ENCODE data around the gene UIMC1. TPM values are rescaled to one million over a fixed set of nuclear protein-coding genes. Genes with fewer than 3 reads are reported as not detected.

The UIMC1 gene
- total RNA-seq, 1 experiment from 2014 or later, result 57.7 TPM

- H3K9ac ChIP-seq (ENCODE audit: low read length), result no peak overlapping the region
- peaks cover 17% of the 10 kb centered on the region for H3K79me2 ChIP-seq (ENCODE audit: low read length)
- no peak overlapping the region for H3K4me2 ChIP-seq (ENCODE audit: low read depth, low read length, poor library complexity, severe bottlenecking)
- no peaks in the 10 kb centered on the region for H3K9me3 ChIP-seq (ENCODE audit: low read length)
- DNase-seq, result no peak
- H3K27me3 ChIP-seq (ENCODE audit: low read length), result no peaks in the 10 kb centered on the region
- H3K9me2 ChIP-seq (replicated peaks; ENCODE audit: insufficient read depth, low read length), result no peaks in the 10 kb centered on the region
- H3K36me3 ChIP-seq (ENCODE audit: insufficient read depth, low read length), result peaks cover 35% of the 10 kb centered on the region
- H3K4me3 ChIP-seq (ENCODE audit: low read length), result no peak overlapping the region
- no peak overlapping the region for H3K27ac ChIP-seq (ENCODE audit: low read length)
- no peaks in the 10 kb centered on the region for H4K20me1 ChIP-seq (ENCODE audit: insufficient read depth, low read depth, low read length)
- no peak overlapping the region for H2AFZ ChIP-seq (ENCODE audit: low read length)
- H3K4me1 ChIP-seq (ENCODE audit: low read length), result no peaks in the 10 kb centered on the region
Measured at GRCh38 chr5:176965633-176966032, 40.9 kb downstream of the UIMC1 start.

DNA sequence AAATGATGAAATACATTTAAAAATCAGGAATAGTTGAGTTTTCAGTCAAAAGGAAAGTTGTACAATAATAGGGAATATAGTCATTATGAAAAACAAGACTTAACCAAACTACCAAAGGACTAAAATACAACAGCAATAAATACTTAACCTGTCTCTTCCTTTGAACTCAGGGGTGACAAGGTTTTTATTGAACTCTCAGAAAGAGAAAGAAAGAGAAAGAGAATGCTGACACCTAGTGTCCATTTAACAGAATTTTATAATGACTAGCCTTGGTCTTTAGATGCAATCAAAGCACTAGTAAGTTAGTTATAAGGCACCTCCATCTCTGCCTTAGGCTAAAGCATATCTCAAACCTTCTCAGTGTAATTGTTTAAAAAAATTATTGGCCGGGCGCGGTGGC, 47.5 kb downstream of the UIMC1 start:
- Histone ChIP-seq H3K27ac (ENCODE audit: low read length) (no peak overlapping the region), H4K20me1 (ENCODE audit: insufficient read depth, low read depth, low read length) (peaks cover 5% of the 10 kb centered on the region; the same call in 1 of the 2 replicates), H3K36me3 (ENCODE audit: insufficient read depth, low read length) (peaks cover 32% of the 10 kb centered on the region; the same call in 1 of the 2 replicates), H3K4me3 (ENCODE audit: low read length) (no peak overlapping the region), H3K9me2 (replicated peaks; ENCODE audit: insufficient read depth, low read length) (no peaks in the 10 kb centered on the region), H3K27me3 (ENCODE audit: low read length) (no peaks in the 10 kb centered on the region), H3K4me2 (ENCODE audit: low read depth, low read length, poor library complexity, severe bottlenecking) (no peak overlapping the region), H3K79me2 (ENCODE audit: low read length) (peaks cover 43% of the 10 kb centered on the region), H3K4me1 (ENCODE audit: low read length) (peaks cover 26% of the 10 kb centered on the region), H3K9ac (ENCODE audit: low read length) (no peak overlapping the region), H2AFZ (ENCODE audit: low read length) (no peak overlapping the region), H3K9me3 (ENCODE audit: low read length) (no peaks in the 10 kb centered on the region)
- DNase-seq, result peak; percentile 82

DNA sequence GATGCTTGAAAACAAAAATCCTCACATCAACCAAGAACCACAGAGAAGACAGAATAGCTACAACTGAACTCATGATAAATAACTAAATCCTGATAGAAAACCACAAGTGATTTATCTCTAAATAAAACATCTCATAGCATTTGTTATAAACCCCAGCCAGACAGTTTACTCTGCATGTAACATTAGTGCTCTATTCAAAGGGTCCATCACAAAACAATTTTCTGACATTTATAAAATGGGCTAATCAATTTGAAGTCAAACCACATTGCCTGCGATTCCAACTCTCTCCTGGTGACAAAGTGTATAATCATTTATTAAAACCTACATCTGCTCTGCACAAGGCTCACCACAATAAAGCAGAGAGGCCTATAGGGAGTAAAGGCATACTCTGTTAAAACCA, 49.8 kb downstream of the UIMC1 start:
- no peaks in the 10 kb centered on the region for H3K9me3 ChIP-seq (ENCODE audit: low read length)
- H2AFZ ChIP-seq (ENCODE audit: low read length), result no peak overlapping the region
- no peaks in the 10 kb centered on the region for H3K9me2 ChIP-seq (replicated peaks; ENCODE audit: insufficient read depth, low read length)
- peaks cover 56% of the 10 kb centered on the region for H3K79me2 ChIP-seq (ENCODE audit: low read length)
- peaks cover 26% of the 10 kb centered on the region for H3K4me1 ChIP-seq (ENCODE audit: low read length)
- no peak overlapping the region for H3K4me3 ChIP-seq (ENCODE audit: low read length)
- no peak overlapping the region for H3K9ac ChIP-seq (ENCODE audit: low read length)
- H3K27me3 ChIP-seq (ENCODE audit: low read length), result no peaks in the 10 kb centered on the region
- H3K27ac ChIP-seq (ENCODE audit: low read length), result no peak overlapping the region
- H3K36me3 ChIP-seq (ENCODE audit: insufficient read depth, low read length), result peaks cover 37% of the 10 kb centered on the region; the same call in 1 of the 2 replicates
- peaks cover 5% of the 10 kb centered on the region; the same call in 1 of the 2 replicates for H4K20me1 ChIP-seq (ENCODE audit: insufficient read depth, low read depth, low read length)
- no peak overlapping the region for H3K4me2 ChIP-seq (ENCODE audit: low read depth, low read length, poor library complexity, severe bottlenecking)
- no peak for DNase-seq

GRCh38 chr5:176955895-176956294, 50.7 kb downstream of the UIMC1 start:
- no peak overlapping the region for H2AFZ ChIP-seq (ENCODE audit: low read length)
- H3K4me1 ChIP-seq (ENCODE audit: low read length), result peaks cover 26% of the 10 kb centered on the region
- H3K4me3 ChIP-seq (ENCODE audit: low read length), result no peak overlapping the region
- H3K36me3 ChIP-seq (ENCODE audit: insufficient read depth, low read length), result peaks cover 45% of the 10 kb centered on the region; the same call in 1 of the 2 replicates
- H3K4me2 ChIP-seq (ENCODE audit: low read depth, low read length, poor library complexity, severe bottlenecking), result no peak overlapping the region
- no peak overlapping the region for H3K9ac ChIP-seq (ENCODE audit: low read length)
- peaks cover 57% of the 10 kb centered on the region for H3K79me2 ChIP-seq (ENCODE audit: low read length)
- no peak overlapping the region for H3K27ac ChIP-seq (ENCODE audit: low read length)
- no peaks in the 10 kb centered on the region for H3K9me3 ChIP-seq (ENCODE audit: low read length)
- peaks cover 5% of the 10 kb centered on the region; the same call in 1 of the 2 replicates for H4K20me1 ChIP-seq (ENCODE audit: insufficient read depth, low read depth, low read length)
- H3K27me3 ChIP-seq (ENCODE audit: low read length), result no peaks in the 10 kb centered on the region
- no peak for DNase-seq
- no peaks in the 10 kb centered on the region for H3K9me2 ChIP-seq (replicated peaks; ENCODE audit: insufficient read depth, low read length)

DNA sequence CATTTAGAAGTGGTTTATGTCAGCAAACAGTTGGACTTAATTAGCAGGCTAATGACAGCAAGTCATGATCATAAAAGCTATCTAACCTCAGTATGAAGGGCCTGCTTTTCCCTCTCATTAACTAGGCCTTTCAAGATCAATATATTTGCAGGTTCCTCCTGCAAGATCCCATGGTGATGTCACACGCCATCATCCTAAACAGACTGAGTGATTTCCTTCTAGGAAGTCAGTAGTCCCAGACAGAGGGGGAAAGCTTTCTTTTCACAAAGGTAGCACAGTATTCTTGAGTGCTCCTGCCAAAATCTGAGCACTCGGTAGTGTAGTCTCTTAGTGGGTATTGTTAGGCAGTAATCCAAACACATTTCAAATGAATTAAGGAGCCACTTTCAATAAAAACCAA, 52.5 kb downstream of the UIMC1 start:
- H4K20me1 ChIP-seq (ENCODE audit: insufficient read depth, low read depth, low read length), result peaks cover 5% of the 10 kb centered on the region; the same call in 1 of the 2 replicates
- H3K9ac ChIP-seq (ENCODE audit: low read length), result no peak overlapping the region
- H3K79me2 ChIP-seq (ENCODE audit: low read length), result peaks cover 57% of the 10 kb centered on the region
- H2AFZ ChIP-seq (ENCODE audit: low read length), result no peak overlapping the region
- no peaks in the 10 kb centered on the region for H3K9me3 ChIP-seq (ENCODE audit: low read length)
- no peaks in the 10 kb centered on the region for H3K9me2 ChIP-seq (replicated peaks; ENCODE audit: insufficient read depth, low read length)
- H3K4me3 ChIP-seq (ENCODE audit: low read length), result no peak overlapping the region
- no peaks in the 10 kb centered on the region for H3K27me3 ChIP-seq (ENCODE audit: low read length)
- H3K4me2 ChIP-seq (ENCODE audit: low read depth, low read length, poor library complexity, severe bottlenecking), result no peak overlapping the region
- H3K36me3 ChIP-seq (ENCODE audit: insufficient read depth, low read length), result peaks cover 56% of the 10 kb centered on the region; the same call in 1 of the 2 replicates
- no peak overlapping the region for H3K27ac ChIP-seq (ENCODE audit: low read length)
- DNase-seq, result no peak
- H3K4me1 ChIP-seq (ENCODE audit: low read length), result peaks cover 26% of the 10 kb centered on the region

- peaks cover 50% of the 10 kb centered on the region; the same call in 1 of the 2 replicates for H3K36me3 ChIP-seq (ENCODE audit: insufficient read depth, low read length)
- H3K4me3 ChIP-seq (ENCODE audit: low read length), result no peak overlapping the region
Measured at GRCh38 chr5:176952531-176953193, 53.9 kb downstream of the UIMC1 start.

DNA sequence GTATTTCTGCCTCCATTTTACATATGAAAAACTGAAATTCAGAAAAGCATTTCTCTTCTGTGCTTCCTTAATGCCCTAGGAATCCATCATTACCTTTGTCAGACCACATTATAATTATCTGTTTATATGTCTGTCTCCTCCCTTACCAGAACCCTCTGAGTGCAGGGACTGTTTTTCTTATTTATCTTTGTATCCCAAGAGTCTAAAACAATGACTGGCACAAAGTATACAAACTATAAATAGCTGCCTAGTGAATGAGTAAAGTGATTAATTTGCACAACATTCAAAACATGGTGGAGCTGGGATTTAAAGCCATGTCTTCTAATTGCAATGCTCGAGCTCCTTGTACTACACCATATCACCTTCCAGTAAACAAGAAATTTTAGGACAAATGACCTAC, 58.1 kb downstream of the UIMC1 start:
- Histone ChIP-seq H3K36me3 (ENCODE audit: insufficient read depth, low read length) (peaks cover 41% of the 10 kb centered on the region; the same call in 1 of the 2 replicates), H3K4me1 (ENCODE audit: low read length) (no peaks in the 10 kb centered on the region), H3K9me3 (ENCODE audit: low read length) (no peaks in the 10 kb centered on the region), H3K79me2 (ENCODE audit: low read length) (peaks cover 19% of the 10 kb centered on the region), H3K9ac (ENCODE audit: low read length) (no peak overlapping the region), H4K20me1 (ENCODE audit: insufficient read depth, low read depth, low read length) (no peaks in the 10 kb centered on the region), H2AFZ (ENCODE audit: low read length) (no peak overlapping the region), H3K4me3 (ENCODE audit: low read length) (no peak overlapping the region), H3K27me3 (ENCODE audit: low read length) (no peaks in the 10 kb centered on the region), H3K4me2 (ENCODE audit: low read depth, low read length, poor library complexity, severe bottlenecking) (no peak overlapping the region), H3K27ac (ENCODE audit: low read length) (no peak overlapping the region), H3K9me2 (replicated peaks; ENCODE audit: insufficient read depth, low read length) (no peaks in the 10 kb centered on the region)
- no peak for DNase-seq

More at GRCh38 chr5:176952531-176953193, 53.9 kb downstream of the UIMC1 start:
- H3K27ac ChIP-seq (ENCODE audit: low read length), result no peak overlapping the region
- no peaks in the 10 kb centered on the region for H3K9me3 ChIP-seq (ENCODE audit: low read length)
- H3K79me2 ChIP-seq (ENCODE audit: low read length), result peaks cover 43% of the 10 kb centered on the region
- H4K20me1 ChIP-seq (ENCODE audit: insufficient read depth, low read depth, low read length), result no peaks in the 10 kb centered on the region; the same call in 1 of the 2 replicates
- no peak overlapping the region for H2AFZ ChIP-seq (ENCODE audit: low read length)
- peaks cover 13% of the 10 kb centered on the region for H3K4me1 ChIP-seq (ENCODE audit: low read length)
- no peak overlapping the region for H3K4me2 ChIP-seq (ENCODE audit: low read depth, low read length, poor library complexity, severe bottlenecking)
- no peak for DNase-seq
- H3K9me2 ChIP-seq (replicated peaks; ENCODE audit: insufficient read depth, low read length), result no peaks in the 10 kb centered on the region
- no peaks in the 10 kb centered on the region for H3K27me3 ChIP-seq (ENCODE audit: low read length)
- H3K9ac ChIP-seq (ENCODE audit: low read length), result no peak overlapping the region

DNA sequence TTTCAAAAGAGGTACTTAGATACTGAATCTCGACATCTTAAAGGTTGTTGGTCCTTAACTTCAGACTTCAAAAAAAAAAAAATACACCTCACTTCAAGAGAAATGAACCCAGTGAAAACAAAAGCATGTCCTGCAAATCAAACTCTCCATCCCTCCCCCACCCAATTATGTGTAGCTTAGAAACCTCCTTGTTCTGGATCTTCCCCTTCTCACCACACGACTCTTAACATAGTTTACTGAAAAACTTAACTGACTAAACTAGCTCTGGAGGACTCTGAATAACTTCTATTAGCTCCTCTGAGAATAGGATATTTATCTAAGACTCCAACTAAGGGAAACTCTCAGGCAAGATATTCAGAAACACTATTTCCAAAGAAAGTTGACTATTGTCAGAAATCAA, 58.7 kb downstream of the UIMC1 start:
- H3K27me3 ChIP-seq (ENCODE audit: low read length), result no peaks in the 10 kb centered on the region
- DNase-seq, result no peak
- peaks cover 47% of the 10 kb centered on the region; the same call in 1 of the 2 replicates for H3K36me3 ChIP-seq (ENCODE audit: insufficient read depth, low read length)
- no peaks in the 10 kb centered on the region for H3K4me1 ChIP-seq (ENCODE audit: low read length)
- H3K79me2 ChIP-seq (ENCODE audit: low read length), result peaks cover 22% of the 10 kb centered on the region
- no peak overlapping the region for H3K27ac ChIP-seq (ENCODE audit: low read length)
- H2AFZ ChIP-seq (ENCODE audit: low read length), result no peak overlapping the region
- no peaks in the 10 kb centered on the region for H4K20me1 ChIP-seq (ENCODE audit: insufficient read depth, low read depth, low read length)
- H3K4me3 ChIP-seq (ENCODE audit: low read length), result no peak overlapping the region
- H3K9ac ChIP-seq (ENCODE audit: low read length), result no peak overlapping the region
- no peaks in the 10 kb centered on the region for H3K9me2 ChIP-seq (replicated peaks; ENCODE audit: insufficient read depth, low read length)
- H3K9me3 ChIP-seq (ENCODE audit: low read length), result no peaks in the 10 kb centered on the region
- H3K4me2 ChIP-seq (ENCODE audit: low read depth, low read length, poor library complexity, severe bottlenecking), result no peak overlapping the region

Data from Karpas-422 (cell line).